Left ventricle myocardium inferior (tissue), 1 donor: ENCODE results near the gene SERPINB1. TPM values are rescaled to one million over a fixed set of nuclear protein-coding genes. Genes with fewer than 3 reads are reported as not detected.

ENCODE experiments used
- DNase-seq: peaks from one replicate; pipeline ENCODE4 v3.0.0-alpha.2; 2020
- H3K27ac ChIP-seq: fragments of 200-600 bp; replicated peaks from 2 replicates; pipeline ENCODE4 v1.8.0; 2021
- H3K27me3 ChIP-seq: fragments of 200-600 bp; 2 replicates; pipeline ENCODE4 v1.8.0; 2021; ENCODE audit warnings: low read depth
- H3K36me3 ChIP-seq: fragments of 200-600 bp; 2 replicates; pipeline ENCODE4 v1.8.0; 2021
- H3K4me1 ChIP-seq: fragments of 200-600 bp; 2 replicates; pipeline ENCODE4 v1.8.0; 2021
- H3K4me3 ChIP-seq: fragments of 200-600 bp; 2 replicates; pipeline ENCODE4 v1.8.0; 2021; ENCODE audit warnings: mild to moderate bottlenecking, moderate library complexity
- H3K9me3 ChIP-seq: fragments of 200-600 bp; replicated peaks from 2 replicates; pipeline ENCODE4 v1.8.0; 2021
- CTCF ChIP-seq: fragments of 200-600 bp; IDR thresholded peaks from 2 replicates; pipeline ENCODE4 v1.8.0; 2021; ENCODE audit warnings: antibody characterized with exemption, mild to moderate bottlenecking, borderline replicate concordance
- intact Hi-C: fragments of 100-400 bp; cut with micrococcal nuclease; formaldehyde crosslinking; loops from one replicate; pipeline ENCODE4 v1.11.0; 2022
- total RNA-seq: library from RNA; stranded (reverse); fragmentation: NEBNext Ultra II Directional; extraction: Animal tissue kit (Norgen Biotek cat#: 25700); gene quantifications from one replicate; pipeline ENCODE4 v1.2.1, GENCODE V29; 2021
- donor health status: DM: no; HTN: yes; CAD: no; lungs with severe emphysema.

SERPINB1 gene
- total RNA-seq, 1 donor from 2014 or later, result 23.4 TPM

GRCh38 chr6:2859185-2859700 is 17.6 kb upstream of the SERPINB1 start:
- Histone ChIP-seq H3K36me3 (no peaks in the 10 kb centered on the region), H3K4me1 (peaks cover 37% of the 10 kb centered on the region), H3K4me3 (no peak overlapping the region), H3K27me3 (no peaks in the 10 kb centered on the region), H3K27ac (peak overlapping the region; percentile 82), H3K9me3 (no peaks in the 10 kb centered on the region)
- intact Hi-C loops, result no loop called here
- DNase-seq, result no peak
- TF ChIP-seq CTCF, result no peak

GRCh38 chr6:2857580-2858337 is 16.1 kb upstream of the SERPINB1 start:
- Histone ChIP-seq H3K27me3 (no peaks in the 10 kb centered on the region), H3K4me3 (peak overlapping the region; percentile 24), H3K9me3 (no peaks in the 10 kb centered on the region), H3K36me3 (no peaks in the 10 kb centered on the region), H3K27ac (peak overlapping the region; percentile 82), H3K4me1 (peaks cover 45% of the 10 kb centered on the region)
- peak; percentile 54 for DNase-seq
- intact Hi-C loops, result no loop called here
- no peak for TF ChIP-seq CTCF

GRCh38 chr6:2857185-2857579 is 15.5 kb upstream of the SERPINB1 start:
- TF ChIP-seq CTCF, result no peak
- intact Hi-C loops, result no loop called here
- no peaks in the 10 kb centered on the region for H3K27me3 ChIP-seq

GRCh38 chr6:2855061-2855519 is 13.4 kb upstream of the SERPINB1 start:
- intact Hi-C loops, result no loop called here
- Histone ChIP-seq H3K36me3 (no peaks in the 10 kb centered on the region), H3K27me3 (no peaks in the 10 kb centered on the region), H3K9me3 (no peaks in the 10 kb centered on the region), H3K27ac (peak overlapping the region; percentile 80), H3K4me1 (peaks cover 64% of the 10 kb centered on the region), H3K4me3 (peak overlapping the region; percentile 52)
- TF ChIP-seq CTCF, result no peak
- DNase-seq, result no peak

More at GRCh38 chr6:2857185-2857579, 15.5 kb upstream of the SERPINB1 start:
- H3K27ac ChIP-seq, result peak overlapping the region; percentile 82
- H3K36me3 ChIP-seq, result no peaks in the 10 kb centered on the region
- peaks cover 45% of the 10 kb centered on the region for H3K4me1 ChIP-seq
- no peak overlapping the region for H3K4me3 ChIP-seq
- H3K9me3 ChIP-seq, result no peaks in the 10 kb centered on the region
- no peak for DNase-seq

GRCh38 chr6:2854396-2854982 is 12.8 kb upstream of the SERPINB1 start:
- intact Hi-C loops, result no loop called here
- Histone ChIP-seq H3K27ac (peak overlapping the region; percentile 80), H3K9me3 (no peaks in the 10 kb centered on the region), H3K4me3 (peak overlapping the region; percentile 52), H3K36me3 (no peaks in the 10 kb centered on the region), H3K4me1 (peaks cover 66% of the 10 kb centered on the region), H3K27me3 (no peaks in the 10 kb centered on the region)
- DNase-seq, result no peak
- TF ChIP-seq CTCF, result no peak
